ENCODE results near the gene PYGM.

Gene PYGM

DNA sequence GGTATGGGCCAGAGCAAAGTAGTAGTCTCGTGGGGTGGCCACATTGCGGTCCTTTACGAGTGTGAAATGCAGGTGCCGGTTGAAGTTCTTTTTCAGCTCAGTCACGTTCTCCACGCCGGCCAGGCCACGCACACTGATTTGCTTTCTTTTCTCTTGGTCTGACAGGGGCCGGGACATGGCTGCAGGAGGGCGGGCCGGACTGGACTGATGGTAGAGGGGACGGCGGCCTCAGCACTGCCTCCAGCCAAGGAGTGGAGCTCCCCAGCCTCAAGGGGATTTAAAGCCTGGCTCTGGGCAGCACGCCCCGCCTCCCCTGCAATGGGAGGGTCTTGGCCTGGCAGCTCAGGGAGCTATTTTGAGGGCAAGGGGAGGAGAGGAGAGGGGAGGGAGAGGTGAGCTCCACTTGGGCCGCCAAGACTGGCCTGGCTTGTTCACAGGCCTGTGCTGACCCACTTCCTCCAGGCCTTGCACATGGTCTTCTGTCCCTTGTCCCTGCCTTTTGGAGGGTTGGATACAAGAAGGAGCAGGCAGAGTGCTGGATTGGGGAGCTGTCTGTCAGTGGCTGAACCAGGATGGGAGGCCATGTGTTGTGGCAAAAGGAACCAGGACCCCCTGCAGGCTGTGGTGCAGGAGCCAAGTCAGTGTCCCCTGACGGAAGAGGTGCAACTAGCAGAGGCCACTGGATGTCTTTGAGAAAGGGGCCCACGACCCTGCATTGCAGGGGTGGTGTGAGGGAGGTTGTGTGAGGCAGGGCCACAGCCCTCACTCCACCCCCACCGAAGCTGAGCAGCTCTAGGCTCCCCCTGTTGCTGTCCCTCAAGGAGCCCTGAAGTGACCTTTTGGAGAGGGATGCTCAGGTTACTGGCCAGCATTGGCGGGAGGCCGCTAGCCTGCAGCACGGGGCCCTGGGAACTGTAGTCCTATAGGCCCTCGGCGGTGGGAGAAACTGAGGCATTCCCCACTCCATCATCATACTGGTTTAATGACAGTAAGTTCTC, at the start of gene PYGM:
Gene PYGM, minus strand, starts transcription at position 253 of the 998 bp plus-strand sequence. Its CDS starts 76 bp downstream, at position 177.
- no peak within 1 kb of the TSS for H3K4me3 ChIP-seq (ENCODE audit: low read depth, low read length)

DNA sequence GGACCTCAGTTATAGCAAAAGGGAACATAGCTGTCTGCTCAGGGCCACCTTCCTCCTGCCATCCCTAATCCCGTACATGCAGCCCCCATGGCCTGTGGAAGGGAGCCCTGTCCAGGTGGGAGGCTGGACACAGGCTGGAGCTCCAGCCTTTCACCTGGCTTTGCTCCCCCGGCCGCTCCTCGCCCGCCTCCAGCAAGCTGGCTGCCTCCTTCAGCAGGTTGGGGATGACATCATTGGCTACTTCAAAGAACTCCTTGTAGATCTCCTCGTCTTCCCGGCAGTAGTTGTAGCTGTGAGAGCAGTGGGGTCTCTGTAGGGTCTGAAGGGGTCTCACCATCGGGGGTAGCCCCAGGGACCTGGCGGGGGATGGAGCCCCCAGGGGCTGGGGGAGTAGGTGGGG, 45.7 kb upstream of the PYGM start:
- H3K4me3 ChIP-seq (ENCODE audit: low read depth, low read length): no peak overlapping the region

DNA sequence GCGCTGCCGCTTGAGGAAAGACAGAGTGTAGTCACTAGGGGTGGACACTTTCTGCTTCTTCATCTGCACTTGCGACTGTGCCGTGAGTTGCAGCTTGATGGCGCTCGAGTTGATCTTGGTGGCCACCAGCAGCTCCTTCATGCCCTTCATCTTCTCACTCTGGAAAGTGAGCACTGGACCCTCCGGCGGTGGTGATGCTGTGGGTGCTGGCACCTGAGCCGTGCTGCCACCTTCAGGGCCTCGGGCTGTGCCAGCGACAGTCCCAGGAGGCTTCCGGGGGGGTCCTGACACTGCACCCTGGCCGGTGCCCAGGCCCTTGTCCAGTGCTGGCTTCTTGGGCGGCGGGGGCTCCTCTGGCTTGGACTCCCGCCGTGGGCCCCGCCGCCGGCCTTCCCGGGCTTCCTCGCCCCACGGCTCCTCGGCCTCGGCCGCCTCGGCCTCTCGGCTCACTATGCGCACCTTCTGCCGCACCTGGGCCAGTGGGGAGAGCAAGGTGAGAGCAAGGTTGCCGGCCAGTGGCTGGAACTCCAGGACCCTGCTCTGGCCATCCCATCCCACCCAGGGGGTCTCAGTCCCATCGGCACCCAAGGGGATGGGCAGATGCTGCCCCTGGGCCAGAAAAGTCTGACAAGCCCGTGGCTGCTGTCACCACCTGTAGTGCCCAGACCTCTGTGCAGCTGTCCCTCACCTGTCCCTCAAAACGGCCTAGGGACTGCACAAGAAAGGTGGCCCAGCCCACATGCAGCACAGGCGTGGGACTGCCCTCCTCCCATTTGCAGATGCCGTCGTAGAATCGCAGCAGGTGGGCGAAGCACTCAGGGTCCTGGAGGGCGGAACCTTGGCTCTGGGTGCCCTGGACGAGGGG, 44.8 kb upstream of the PYGM start:
- H3K4me3 ChIP-seq (ENCODE audit: low read depth, low read length): no peak overlapping the region

DNA sequence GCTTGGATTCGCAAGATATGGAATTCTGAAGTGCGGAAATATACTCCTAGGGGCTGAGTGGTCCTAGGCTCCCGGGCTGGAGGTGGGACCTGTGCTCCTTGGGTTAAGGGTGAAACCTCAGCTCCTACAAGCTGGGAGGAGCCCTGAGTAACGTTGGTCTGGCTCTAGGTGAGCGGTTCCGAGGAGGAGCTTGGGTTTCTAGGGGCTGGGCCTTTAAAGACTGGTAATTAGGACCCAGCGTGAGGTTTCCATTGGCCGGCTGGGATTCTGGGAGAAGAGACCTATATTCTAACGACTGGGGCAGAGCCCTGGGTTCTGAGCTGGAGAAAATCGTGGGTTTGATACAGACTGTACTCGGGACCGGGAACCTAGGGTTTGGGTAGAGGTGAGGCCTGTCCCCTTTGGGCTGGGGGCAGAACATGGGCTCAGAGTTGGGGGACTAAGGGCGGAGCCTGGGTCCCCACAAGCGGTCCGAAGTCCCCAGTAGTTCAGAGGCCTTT, 44.1 kb upstream of the PYGM start:
- peak overlapping the region; percentile 53 for H3K4me3 ChIP-seq (ENCODE audit: low read depth, low read length)

DNA sequence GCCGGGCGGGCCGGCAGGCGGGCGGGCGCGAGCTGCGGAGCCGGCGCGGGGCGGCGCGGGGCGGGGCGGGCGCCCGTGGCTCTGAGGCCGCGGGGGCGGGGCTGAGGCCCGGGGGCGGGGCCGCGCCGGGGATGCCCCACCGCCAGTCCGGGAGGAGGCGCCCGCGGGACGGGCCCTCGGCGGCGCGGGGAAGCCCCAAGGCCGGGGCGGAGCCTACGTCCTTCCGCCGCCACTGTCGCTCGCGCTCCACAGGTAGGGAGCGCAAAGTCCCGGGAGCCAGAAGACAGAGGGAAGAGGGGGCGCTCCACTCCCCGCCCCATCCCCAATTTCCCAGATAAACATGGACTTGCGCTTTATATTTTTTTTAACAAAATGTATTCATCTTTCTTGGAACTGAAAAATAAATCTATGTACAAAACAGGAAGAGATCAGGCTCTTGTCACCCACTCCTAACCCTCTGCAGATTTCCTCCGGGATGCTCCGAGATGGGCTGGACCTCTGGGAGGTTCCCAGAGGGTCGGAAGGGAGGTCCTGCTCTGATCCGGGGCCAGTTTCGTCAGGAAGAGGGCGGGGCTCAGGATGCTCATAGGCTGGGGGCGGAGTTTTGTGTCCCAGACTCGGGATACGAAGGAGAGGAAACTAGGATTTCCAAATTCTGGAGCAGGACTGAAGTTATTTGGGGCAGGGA, 43.5 kb upstream of the PYGM start, which contains the start of gene MAP4K2:
Gene MAP4K2, minus strand, starts transcription at position 57 of the 688 bp plus-strand sequence. CDS start 65 bp downstream, outside the sequence.
- peak within 1 kb of the TSS; percentile 53 for H3K4me3 ChIP-seq (ENCODE audit: low read depth, low read length)

DNA sequence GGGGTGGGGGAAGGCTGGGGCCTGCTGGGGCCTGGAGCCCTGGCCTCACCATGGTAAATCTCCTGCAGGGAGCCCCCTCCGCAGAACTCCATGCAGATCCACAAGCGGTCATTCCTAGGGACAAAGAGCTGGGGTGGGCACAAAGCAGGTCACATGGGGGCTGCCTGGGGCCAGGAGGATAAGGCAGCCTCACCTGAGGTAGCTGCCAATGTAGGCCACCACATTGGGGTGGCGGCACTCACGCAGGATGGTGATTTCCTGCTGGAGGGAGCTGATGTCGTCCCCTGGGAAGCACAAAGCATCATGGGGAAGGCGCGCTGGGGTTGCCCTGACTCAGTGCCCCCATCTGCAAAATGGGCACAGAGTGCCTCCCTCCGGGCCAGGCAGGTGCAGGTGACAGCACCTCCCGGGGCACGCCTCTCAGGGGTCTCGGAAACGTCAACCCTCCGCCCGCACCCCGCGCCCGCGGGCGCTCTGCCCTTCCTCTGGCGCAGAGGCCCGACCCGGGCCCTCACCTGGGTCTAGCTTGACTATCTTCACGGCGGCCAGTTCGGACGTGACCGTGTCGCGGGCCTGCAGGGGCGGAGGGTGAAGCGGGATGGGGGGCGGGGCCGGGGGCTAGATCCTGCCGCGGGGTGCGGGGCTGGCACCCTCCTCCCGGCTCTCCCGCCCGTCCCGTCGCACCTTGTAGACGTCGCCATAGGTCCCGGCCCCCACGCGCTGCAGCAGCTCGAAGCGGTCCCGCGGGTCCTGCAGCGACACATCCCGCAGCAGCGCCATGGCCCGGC, 42.8 kb upstream of the PYGM start:
- peak overlapping the region; percentile 45 for H3K4me3 ChIP-seq (ENCODE audit: low read depth, low read length)

DNA sequence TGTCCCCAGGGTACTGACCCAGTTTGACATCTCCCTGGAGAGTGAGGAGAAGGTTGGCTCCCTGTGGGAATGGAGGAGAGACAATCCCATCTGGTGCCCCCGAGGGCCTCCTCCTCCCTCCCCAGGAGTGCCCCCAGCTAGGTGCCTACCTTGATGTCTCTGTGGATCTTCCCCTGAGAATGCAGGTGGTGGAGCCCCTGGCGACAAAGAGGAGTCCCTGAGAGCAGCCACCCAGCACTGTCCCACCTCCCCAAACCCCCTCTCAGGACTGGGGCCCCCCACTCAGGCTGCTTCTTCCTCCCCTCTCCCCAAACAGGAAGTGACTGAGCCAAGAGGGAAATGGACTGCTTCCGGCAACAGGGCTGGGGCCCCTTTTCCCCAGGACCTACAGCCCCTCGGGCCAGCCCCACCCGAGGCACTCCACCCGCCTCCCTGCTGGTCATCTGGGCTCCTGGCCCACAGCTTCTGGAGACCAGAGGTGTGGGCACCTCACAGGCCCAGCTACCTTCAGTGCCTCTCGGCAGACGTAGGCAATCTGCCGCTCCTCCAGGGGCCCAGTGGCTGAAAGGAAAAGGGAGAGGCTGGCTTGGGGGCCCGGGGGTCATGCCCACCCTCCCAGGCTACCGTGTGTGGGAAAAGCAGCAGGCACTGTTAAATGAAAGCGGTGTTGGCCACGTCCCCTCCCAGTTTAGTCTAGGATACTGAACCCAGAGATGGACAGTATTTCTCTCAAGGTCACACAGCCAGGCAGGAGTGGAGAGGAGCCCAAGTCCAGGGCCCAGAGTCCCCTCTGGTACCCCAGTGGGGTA, 42.0 kb upstream of the PYGM start:
- no peak overlapping the region for H3K4me3 ChIP-seq (ENCODE audit: low read depth, low read length)

DNA sequence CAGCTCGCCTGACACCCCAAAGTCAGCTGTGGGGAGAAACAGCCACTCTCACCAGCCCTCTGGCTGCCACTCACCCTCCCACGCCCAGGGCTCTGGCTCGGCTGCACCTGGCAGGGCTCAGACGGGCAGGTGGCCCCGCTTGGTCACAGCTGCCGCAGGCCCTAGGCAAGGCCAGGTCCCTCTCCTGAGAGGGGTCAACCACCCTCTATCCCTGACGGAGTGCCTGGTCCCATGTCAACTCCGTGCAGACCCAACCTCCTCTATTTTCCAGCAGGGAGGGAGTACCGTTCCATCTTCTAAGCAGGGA, 41.3 kb upstream of the PYGM start:
- no peak overlapping the region for H3K4me3 ChIP-seq (ENCODE audit: low read depth, low read length)

DNA sequence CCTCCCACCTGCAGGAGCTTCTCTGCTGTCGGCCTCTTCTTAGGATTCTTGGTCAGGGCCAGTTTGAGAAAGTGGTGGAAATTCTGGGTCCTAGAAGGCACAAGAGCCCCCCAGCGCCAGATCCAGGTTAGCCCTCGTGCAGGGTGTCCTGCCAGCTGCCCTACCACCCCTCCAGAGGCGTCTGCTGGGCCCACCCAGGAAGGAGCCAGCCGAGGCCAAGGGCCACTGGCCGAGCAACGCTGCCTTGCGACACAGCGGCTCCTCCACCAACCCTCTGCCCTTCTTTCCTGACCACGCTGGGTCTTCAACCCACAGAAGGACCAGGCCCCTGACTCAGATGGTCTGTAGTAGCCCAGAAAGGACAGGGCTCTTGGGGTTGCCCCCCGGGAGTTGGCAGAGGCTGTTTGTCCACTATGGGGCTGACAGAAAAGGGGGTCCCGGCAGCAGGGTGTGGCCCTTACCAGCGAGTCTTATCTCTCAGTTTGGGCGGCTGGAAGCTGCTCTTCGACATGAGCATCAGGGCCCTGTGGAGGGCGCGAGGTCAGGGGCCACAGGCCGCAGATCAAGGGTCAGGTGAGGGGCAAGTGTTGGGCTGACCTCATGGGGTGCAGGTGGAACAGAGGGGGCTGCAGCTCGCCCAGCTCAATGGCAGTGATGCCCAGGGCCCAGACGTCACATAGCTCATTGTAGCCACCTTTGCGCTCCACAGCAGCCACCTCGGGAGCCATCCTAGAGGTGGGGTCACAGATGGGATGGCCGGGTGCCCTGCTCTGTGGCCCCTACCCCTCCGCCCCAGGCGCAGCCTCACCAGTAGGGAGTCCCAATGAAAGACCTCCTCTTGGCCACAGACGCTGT, 40.8 kb upstream of the PYGM start:
- no peak overlapping the region for H3K4me3 ChIP-seq (ENCODE audit: low read depth, low read length)

DNA sequence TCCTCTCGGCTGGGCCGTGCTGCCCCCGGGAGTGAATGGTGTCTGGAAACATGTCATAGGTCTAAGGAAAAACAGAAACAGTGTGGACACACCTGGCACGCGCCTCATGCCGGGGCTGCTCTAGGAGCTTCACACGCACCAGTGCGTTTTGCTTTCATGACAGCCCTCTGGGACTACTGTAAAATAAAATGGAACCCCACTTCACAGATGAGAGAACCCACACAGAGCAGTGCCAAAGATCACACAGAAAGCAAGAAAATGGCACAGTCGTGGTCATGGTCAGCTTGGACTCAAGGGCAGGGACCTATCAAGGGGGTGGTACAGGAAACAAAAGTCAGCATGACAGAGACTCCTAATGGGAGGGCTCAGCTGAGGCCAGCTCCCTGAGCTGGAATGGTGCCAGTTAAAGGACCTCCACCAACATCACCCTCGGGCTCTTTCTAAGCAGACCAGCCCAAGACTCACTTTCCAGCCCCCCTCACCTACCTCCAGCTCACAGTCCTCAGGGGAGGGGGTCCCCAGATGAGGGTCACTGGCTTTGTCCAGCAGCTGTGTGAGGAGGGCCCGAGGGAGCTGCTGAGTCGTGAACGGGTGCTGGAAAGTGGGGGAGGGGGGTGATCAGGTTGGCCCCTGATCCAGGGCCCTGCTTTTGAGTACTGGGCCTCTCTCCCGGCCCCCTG, 40.0 kb upstream of the PYGM start:
- H3K4me3 ChIP-seq (ENCODE audit: low read depth, low read length): no peak overlapping the region

DNA sequence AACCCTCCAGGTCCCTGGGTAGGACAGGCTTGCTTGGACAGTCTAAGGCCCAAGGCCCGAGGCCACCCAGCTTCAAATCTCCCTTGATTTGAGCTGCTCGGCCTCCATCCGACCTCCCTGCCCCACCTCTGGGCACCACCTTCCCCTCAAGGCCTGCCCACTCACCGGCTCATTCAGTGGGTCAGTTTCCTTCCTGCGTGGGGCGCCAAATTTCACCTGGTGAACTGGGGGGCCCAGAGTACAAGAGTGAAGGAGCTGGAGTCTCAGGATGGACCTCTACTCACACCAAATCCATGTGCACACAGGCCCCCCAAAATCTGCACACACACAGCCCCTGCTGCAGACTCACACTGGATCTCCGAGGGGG, 39.5 kb upstream of the PYGM start:
- no peak overlapping the region for H3K4me3 ChIP-seq (ENCODE audit: low read depth, low read length)

DNA sequence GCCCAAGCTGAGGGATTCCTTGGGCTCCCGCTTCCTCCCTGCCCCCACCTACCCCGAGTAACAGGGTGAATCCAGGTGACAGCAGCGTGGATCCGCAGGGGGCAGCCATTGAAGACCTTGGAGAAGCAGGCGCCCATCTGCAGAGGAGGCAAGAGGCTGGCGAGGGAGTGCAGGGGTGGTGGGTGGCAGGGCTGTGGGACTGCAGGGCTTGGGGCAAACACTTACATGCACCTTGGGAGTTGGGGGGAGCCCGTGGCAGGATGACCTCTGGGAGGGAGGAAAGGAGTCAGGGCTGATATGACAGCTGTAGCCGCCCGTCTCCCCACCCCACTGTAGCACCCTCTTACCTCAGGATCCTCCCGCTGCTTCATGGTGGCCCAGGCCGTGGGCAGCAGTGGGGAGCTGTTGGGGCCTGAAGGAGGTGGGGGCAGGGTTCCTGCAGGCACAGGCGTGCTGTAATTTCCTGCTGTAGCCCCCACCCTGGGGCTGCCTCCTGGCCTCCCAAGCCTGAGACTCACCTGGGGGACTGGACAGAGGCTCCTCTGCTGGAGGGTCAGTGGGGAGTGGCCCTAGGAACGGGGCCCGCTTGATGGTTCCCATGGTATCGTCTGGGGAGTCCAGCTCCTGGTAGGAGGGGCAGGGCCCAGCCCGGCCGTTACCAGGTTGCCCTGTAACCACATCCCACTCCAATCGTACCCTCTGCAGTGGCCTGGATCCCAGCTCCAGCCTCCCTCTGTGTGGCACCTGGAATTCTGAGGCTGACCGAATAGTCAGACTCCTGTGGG, 37.2 kb upstream of the PYGM start:
- no peak overlapping the region for H3K4me3 ChIP-seq (ENCODE audit: low read depth, low read length)

DNA sequence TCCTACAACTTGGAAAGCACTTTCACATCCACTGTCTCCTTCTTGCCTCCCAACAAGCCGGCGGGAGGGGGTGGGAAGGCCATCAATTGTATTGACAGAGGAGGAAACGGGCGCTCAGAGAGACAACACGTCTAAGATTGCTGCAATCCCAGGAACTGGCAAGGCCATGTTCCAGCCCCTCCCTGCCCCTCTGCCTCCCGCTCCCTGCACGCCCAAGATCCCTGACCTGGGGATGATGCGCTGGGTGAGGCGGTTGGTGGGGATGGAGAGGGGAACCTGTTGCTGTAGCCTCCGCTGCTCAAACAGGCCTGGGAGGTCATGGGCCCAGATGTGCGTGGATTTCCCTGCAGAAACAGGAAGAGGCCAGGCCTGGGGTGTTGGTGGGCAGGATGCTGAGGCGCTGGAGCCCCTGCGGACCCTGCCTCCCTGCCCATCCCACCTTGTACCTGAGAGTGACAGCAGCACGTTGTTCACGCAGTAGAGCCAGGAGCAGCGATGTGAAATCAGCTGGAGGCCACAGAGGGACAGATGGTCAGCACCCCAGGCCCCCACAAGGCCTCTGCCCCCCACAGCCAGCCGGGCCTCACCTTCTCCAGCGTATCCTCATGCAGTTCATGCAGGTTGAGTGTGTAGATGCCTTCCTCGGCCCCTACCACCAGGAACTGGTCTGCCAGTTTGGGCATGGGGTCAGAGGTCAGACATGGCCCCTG, 36.4 kb upstream of the PYGM start:
- H3K4me3 ChIP-seq (ENCODE audit: low read depth, low read length): no peak overlapping the region

DNA sequence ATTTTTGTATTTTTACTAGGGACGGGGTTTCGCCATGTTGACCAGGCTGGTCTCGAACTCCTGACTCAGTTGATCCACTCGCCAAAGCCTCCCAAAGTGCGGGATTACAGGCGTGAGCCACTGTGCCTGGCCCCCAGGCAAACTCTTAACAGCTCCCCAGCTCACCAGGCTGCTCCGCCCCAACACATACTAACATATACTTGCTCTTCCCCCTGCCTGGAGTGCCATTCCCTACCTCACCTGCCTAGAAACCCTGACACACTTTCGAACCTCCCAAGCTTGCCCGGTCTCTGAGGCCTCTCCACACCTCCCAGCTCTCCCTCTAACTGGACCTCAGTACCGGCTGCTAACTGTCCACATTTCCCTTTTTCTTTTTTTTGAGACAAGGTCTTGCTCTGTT, 34.8 kb upstream of the PYGM start:
- no peak overlapping the region for H3K4me3 ChIP-seq (ENCODE audit: low read depth, low read length)

DNA sequence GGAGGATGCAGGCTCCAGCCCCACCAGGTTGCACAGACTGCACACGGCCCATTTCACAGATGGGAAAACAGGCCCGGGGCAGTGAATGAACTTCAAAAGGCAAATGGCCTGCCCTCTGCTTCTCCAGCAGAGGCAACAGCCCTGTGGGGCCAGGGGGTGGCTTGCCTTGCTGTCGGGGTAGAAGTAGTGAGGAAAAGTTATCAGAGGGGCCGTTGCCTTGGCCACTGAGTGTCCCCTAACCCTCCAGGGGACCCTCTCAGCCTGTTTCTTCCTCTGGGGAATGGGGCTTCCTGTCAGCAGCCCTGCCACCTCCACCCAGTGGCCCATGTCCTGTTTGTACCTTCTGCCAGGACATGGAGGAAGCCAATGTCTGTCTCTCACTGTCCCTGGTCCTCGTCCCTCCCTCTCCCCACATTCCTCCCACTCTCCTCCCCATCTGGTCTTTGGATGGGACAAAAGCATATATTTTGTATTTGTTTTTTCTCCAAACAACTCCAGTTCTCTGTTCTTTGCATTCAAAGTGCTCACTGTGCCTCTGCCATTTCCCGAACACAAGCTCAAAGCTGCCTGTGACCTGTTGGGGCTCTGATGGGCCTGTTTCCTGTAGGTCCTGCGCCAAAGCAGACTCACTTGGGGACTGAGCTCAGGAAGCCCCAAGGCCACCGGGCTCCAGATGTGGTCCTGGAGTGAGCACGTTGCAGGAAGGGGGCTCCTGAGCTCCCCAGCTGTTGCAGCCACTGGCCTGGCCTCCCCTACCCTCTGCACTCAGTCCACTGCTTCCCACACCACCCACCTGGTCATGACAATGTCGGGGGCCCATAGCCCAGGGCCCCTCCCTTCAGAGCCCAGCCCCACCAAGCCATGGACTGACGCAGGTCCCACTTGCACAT, 33.7 kb upstream of the PYGM start:
- no peak overlapping the region for H3K4me3 ChIP-seq (ENCODE audit: low read depth, low read length)

DNA sequence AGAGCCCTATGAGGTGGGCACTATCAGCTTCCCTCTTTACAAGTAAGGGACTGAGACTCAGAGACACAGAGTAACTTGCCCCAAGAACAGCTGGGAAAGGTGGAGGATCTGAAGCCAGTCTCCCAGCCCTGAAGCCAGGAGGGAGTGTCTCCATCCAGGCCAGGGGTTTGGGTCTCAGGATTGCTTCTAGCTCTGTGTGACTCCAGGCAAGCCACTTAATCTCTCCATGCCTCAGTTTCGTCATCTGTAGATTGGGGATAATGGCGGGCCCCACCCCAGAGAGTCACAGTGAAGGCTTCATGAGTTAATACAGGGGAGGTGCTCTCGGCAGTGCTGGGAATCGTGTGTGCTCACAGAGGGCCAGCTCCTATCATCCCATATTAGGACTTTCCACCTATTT, 32.7 kb upstream of the PYGM start:
- no peak overlapping the region for H3K4me3 ChIP-seq (ENCODE audit: low read depth, low read length)
